Measurements from ENCODE around the gene F13A1.

F13A1 gene

DNA sequence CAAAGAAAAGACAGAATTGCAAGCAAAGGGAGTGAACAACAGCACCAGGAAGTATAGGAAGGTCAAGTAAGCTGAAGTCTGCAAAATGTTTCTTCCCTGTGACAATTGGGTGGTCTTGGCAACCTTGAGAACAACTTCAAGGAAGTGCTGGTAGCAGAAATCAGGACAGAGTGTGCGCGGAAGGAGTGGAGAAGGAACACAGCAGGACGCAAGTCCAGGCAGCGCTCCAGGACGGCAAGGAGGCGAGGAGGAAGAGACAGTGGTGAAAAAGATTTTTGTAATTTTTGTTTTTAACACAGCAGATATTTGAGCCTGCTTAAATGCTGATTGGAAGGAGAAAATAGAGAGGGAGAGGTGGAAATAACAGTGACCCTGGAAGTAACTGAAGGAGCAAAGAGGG is 141.7 kb downstream of the F13A1 start:
- intact Hi-C loops (cut with DNase I; ENCODE audit: low total_unique reads) = no loop called here
- Histone ChIP-seq H3K4me3 (no peak overlapping the region), H3K9me3 (no peaks in the 10 kb centered on the region), H3K27ac (no peak overlapping the region), H3K4me1 (no peaks in the 10 kb centered on the region), H3K27me3 (no peaks in the 10 kb centered on the region), H3K36me3 (no peaks in the 10 kb centered on the region)
- DNase-seq = no peak
- TF ChIP-seq, protein P1, sequence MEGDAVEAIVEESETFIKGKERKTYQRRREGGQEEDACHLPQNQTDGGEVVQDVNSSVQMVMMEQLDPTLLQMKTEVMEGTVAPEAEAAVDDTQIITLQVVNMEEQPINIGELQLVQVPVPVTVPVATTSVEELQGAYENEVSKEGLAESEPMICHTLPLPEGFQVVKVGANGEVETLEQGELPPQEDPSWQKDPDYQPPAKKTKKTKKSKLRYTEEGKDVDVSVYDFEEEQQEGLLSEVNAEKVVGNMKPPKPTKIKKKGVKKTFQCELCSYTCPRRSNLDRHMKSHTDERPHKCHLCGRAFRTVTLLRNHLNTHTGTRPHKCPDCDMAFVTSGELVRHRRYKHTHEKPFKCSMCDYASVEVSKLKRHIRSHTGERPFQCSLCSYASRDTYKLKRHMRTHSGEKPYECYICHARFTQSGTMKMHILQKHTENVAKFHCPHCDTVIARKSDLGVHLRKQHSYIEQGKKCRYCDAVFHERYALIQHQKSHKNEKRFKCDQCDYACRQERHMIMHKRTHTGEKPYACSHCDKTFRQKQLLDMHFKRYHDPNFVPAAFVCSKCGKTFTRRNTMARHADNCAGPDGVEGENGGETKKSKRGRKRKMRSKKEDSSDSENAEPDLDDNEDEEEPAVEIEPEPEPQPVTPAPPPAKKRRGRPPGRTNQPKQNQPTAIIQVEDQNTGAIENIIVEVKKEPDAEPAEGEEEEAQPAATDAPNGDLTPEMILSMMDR (IDR thresholded peaks at IDR 0.05) = no peak

DNA sequence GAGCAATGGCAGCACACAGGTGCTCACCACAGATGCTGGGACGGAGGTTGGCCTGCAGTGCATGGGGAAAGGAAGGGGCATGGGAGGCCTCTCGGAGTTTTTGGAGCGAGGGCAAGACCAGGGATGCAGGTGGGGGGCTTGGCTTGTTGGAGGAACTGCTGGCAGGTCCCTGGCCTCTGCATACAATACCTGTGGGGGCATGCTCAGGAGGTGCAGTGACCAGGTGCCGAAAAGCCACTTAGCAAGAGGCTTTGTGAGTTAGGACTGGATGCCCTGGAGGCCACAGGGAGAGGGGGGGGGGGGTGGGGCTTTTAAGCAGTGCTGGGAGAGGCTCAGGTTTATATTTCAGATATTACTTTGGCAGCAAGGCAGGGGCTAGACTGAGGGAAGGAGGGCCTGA is 142.7 kb downstream of the F13A1 start:
- no peak overlapping the region for H3K27ac ChIP-seq
- H3K4me3 ChIP-seq = no peak overlapping the region

DNA sequence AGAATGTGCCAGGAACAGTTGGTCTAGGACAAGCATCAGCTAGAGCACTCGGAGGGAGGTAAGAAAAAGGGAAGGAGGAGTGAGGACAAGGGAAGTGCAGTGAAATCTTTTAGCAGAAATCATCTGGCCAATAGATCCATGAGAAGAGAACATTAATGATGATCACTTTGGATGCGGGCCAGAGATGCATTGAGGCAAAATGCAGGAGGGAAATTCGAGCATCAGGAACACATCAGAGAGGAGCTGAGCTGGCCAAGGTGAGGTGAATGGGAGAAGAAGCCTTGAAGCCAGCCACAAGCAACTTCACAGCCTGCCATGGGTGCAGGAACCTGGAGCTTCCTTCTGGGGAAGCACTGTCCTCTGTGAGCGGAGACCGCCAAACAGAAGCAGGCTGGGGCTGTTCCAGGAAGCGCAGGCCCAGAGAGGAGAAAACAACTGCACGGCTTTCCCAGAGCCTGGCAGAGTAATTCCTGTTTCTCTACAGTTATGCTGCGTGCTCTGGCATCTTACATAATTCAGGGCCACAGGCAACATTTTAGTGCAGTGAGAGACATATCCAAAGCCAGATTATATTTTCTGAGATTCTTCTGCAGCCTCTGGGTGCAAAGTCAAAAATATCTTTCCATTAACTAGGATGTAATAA is 143.8 kb downstream of the F13A1 start:
- Histone ChIP-seq H3K4me3 (no peak overlapping the region), H3K4me1 (no peaks in the 10 kb centered on the region), H3K9me3 (no peaks in the 10 kb centered on the region), H3K27ac (no peak overlapping the region), H3K36me3 (no peaks in the 10 kb centered on the region), H3K27me3 (no peaks in the 10 kb centered on the region)
- intact Hi-C loops (cut with DNase I; ENCODE audit: low total_unique reads) = no loop called here
- no peak for DNase-seq
- TF ChIP-seq, protein P1 (IDR thresholded peaks at IDR 0.05) = no peak

More for the DNA sequence above, 142.7 kb downstream of the F13A1 start:
- H3K36me3 ChIP-seq = no peaks in the 10 kb centered on the region
- no peaks in the 10 kb centered on the region for H3K27me3 ChIP-seq
- no peaks in the 10 kb centered on the region for H3K9me3 ChIP-seq
- TF ChIP-seq, protein P1 (IDR thresholded peaks at IDR 0.05) = no peak
- intact Hi-C loops (cut with DNase I; ENCODE audit: low total_unique reads) = no loop called here
- no peaks in the 10 kb centered on the region for H3K4me1 ChIP-seq
- DNase-seq = no peak

DNA sequence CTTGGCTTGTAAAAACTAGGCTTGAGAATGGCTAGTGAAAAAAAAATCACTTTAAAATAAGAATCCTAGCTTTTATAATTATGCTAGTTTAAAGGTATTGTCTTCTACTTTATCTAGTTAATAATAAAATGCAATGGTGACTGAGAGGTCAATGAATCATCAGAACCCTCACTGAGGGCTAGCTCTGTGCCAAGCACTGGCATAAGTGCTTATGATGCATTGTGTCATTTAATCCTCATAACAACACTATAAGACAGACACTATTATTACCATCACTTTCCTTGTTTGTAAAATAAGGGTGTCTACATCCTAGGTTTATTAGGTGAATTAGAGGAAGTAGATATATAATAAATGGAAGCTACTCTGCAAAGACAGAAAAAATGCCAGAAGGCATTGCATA is 144.3 kb downstream of the F13A1 start:
- no peak overlapping the region for H3K4me3 ChIP-seq
- no peaks in the 10 kb centered on the region for H3K27me3 ChIP-seq
- TF ChIP-seq, protein P1 (IDR thresholded peaks at IDR 0.05) = no peak
- no peaks in the 10 kb centered on the region for H3K9me3 ChIP-seq
- no peaks in the 10 kb centered on the region for H3K4me1 ChIP-seq
- no peak overlapping the region for H3K27ac ChIP-seq
- intact Hi-C loops (cut with DNase I; ENCODE audit: low total_unique reads) = no loop called here
- no peaks in the 10 kb centered on the region for H3K36me3 ChIP-seq
- no peak for DNase-seq

DNA sequence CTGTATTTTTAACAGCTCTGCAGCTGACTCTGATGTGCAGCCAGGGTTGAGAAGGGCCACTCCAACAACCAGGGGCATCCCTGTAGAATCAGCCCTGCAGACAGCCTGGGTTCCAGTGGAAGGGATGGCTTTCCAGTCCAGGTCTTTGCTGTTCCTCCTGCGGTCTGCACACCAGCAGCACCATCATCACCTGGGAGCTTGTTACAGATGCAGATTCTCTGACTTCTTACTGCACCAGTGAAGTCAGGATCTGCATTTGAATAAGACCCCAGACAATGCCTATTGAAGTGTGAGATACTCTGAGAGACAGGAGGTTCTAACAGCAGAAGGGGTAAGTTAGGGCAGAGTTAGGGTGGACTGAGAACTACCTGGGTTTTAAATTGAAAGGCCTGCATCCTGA is 151.3 kb downstream of the F13A1 start:
- Histone ChIP-seq H3K4me3 (no peak overlapping the region), H3K9me3 (no peaks in the 10 kb centered on the region), H3K36me3 (no peaks in the 10 kb centered on the region), H3K27me3 (no peaks in the 10 kb centered on the region), H3K4me1 (no peaks in the 10 kb centered on the region), H3K27ac (no peak overlapping the region)
- DNase-seq = no peak
- intact Hi-C loops (cut with DNase I; ENCODE audit: low total_unique reads) = no loop called here
- TF ChIP-seq, protein P1 (IDR thresholded peaks at IDR 0.05) = no peak

DNA sequence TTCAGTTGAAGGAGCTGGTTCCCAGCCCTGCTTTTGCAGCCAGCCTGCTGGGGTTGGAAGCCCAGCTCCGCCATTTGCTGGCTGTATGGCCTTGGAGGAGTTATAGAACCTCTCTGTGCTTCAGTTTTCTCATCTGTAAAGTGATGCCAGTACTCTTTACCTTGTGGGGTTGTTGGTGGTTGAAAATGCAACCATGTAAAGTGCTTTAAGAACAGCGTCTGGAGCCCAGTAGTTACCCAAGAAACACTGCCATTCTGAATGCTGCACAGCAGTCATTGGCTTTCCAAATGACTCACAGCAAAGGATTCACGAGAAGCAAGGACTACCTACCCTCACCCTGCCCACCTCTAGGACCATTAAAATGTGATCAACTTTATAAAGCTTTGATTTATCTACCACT is 154.4 kb downstream of the F13A1 start:
- no peaks in the 10 kb centered on the region for H3K4me1 ChIP-seq
- DNase-seq = no peak
- intact Hi-C loops (cut with DNase I; ENCODE audit: low total_unique reads) = no loop called here
- H3K36me3 ChIP-seq = no peaks in the 10 kb centered on the region
- no peak overlapping the region for H3K4me3 ChIP-seq
- TF ChIP-seq, protein P1 (IDR thresholded peaks at IDR 0.05) = no peak
- no peak overlapping the region for H3K27ac ChIP-seq
- H3K9me3 ChIP-seq = no peaks in the 10 kb centered on the region
- no peaks in the 10 kb centered on the region for H3K27me3 ChIP-seq

All from tibial artery (tissue), 4 donors.